Sigmoid colon (tissue), 4 donors: ENCODE results near the gene AP1S3.

Experiments used
- POLR2AphosphoS5 ChIP-seq, 4 donors: sonication (generic); formaldehyde crosslinking; IDR thresholded peaks; one replicate each; pipeline ENCODE4 v1.6.1; 2017; ENCODE audit warnings: antibody characterized with exemption in 4 of 4
- TF ChIP-seq, protein P1 (sequence below), 4 experiments: fragments of 450-650 bp in 3 of 4; fragments of 200-600 bp in 1 of 4; IDR thresholded peaks; one replicate each; pipeline ENCODE4 v1.5.1; 2016 to 2019; ENCODE audit warnings: antibody characterized with exemption in 4 of 4, mild to moderate bottlenecking in 3 of 4, moderate library complexity in 2 of 4

GRCh38 chr2:223772363-223772762 lies 65.0 kb downstream of the AP1S3 start:
- TF ChIP-seq POLR2AphosphoS5 (IDR thresholded peaks at IDR 0.05), result no peak
- TF ChIP-seq, protein P1, sequence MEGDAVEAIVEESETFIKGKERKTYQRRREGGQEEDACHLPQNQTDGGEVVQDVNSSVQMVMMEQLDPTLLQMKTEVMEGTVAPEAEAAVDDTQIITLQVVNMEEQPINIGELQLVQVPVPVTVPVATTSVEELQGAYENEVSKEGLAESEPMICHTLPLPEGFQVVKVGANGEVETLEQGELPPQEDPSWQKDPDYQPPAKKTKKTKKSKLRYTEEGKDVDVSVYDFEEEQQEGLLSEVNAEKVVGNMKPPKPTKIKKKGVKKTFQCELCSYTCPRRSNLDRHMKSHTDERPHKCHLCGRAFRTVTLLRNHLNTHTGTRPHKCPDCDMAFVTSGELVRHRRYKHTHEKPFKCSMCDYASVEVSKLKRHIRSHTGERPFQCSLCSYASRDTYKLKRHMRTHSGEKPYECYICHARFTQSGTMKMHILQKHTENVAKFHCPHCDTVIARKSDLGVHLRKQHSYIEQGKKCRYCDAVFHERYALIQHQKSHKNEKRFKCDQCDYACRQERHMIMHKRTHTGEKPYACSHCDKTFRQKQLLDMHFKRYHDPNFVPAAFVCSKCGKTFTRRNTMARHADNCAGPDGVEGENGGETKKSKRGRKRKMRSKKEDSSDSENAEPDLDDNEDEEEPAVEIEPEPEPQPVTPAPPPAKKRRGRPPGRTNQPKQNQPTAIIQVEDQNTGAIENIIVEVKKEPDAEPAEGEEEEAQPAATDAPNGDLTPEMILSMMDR (IDR thresholded peaks at IDR 0.05), result no peak
